ENCODE measurements around the gene AURKAIP1. TPM values are rescaled to one million over a fixed set of nuclear protein-coding genes. Genes with fewer than 3 reads are reported as not detected.

The AURKAIP1 gene
- total RNA-seq, result 55.5 and 57.1 TPM in 2 replicates

GRCh38 chr1:1374929-1375662 lies at the start of gene AURKAIP1:
AURKAIP1 (minus strand) TSS chr1:1375207; CDS start chr1:1374756, 451 bp downstream.

GRCh38 chr1:1421147-1421906 lies 46.3 kb upstream of the AURKAIP1 start, which contains the start of gene ANKRD65:
ANKRD65 (minus strand) TSS chr1:1421276; CDS start chr1:1421005, 271 bp downstream.

DNA sequence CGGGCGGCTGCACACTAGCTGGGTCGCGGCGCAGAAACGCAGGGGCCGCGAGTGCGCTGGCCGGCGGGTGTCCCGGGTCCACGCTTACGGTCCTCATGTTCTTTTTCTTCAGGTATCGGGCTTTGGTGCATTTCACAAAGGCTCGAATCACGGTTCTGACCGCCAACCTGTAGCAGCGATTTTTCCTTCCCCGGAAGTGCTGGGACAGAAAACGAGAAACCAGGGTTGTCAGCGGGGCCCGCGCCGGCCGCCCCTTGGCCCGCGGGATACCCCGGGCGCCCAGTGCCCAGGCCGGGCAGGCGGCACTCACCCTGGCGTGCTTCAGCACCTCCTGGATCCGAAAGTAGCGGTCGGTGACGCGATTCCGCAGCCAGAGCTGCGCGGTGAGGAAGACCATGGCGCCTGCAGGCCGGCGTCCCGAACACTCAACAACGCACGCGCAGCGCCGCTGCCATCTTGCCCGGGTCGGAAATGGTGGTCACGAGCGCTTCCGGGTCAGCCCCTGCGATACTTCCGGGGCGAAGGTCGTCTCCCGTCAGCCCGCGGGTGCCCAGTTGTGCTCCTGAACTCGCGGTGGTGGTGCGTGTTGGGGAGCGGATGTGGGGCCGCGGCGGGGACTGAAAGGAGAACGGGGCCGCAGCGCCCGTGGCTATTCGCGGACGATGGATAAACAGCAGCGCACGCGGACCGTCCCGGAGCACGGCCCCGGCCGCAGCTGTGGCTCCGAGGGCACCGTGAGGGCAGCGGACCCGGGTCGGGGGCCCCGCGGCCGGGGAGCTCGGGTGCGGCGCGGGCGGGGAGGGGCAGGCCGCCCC lies 32.0 kb upstream of the AURKAIP1 start, which contains the start of gene MRPL20:
Gene MRPL20, minus strand, starts transcription at position 473 of the 815 bp plus-strand sequence. Its CDS starts 76 bp downstream, at position 397.

DNA sequence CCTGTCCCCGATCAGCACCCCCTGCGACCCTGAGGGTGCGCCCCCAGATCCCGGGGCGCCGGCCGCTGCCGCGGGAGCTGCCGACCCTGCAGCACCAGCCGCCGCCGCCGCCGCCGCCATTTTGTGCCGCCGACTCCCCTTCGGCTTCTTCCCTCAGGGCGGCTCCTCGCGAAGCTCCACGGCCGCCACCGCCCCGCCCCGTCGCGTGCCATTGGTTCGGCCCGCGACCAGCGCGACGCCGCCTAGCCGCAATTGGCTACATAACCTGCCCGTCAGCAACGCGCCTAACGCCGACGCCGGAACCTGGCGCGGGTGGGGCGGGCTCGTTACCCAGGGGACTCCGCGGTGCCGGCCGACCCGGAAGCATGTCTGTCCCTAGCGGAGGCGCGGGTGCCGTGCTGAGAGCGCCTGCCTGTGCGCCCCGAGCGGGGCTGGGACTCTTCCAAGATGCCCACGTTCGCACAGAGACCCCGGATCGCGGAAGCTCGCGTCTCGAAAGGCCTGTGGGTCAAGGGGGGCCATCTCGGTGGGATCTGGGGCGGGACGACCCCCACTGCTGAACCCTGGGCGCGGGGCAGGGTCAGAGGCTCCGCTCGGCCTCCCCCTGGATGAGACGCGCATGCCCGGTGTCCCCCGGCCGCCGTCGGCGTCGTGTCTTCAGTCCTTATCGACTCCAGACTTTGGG lies 24.3 kb upstream of the AURKAIP1 start, which contains the start of gene CCNL2:
Gene CCNL2, minus strand, starts transcription at position 149 of the 685 bp plus-strand sequence. Its CDS starts 29 bp downstream, at position 120.

GRCh38 chr1:1358433-1359271 lies 16.4 kb downstream of the AURKAIP1 start, which contains the start of gene MXRA8:
MXRA8 (minus strand) TSS chr1:1358555; CDS start chr1:1358504, 51 bp downstream.

GRCh38 chr1:1349256-1350012 lies 25.6 kb downstream of the AURKAIP1 start, which contains the start of gene DVL1:
DVL1 (minus strand) TSS chr1:1349418; CDS start chr1:1349065, 353 bp downstream.

DNA sequence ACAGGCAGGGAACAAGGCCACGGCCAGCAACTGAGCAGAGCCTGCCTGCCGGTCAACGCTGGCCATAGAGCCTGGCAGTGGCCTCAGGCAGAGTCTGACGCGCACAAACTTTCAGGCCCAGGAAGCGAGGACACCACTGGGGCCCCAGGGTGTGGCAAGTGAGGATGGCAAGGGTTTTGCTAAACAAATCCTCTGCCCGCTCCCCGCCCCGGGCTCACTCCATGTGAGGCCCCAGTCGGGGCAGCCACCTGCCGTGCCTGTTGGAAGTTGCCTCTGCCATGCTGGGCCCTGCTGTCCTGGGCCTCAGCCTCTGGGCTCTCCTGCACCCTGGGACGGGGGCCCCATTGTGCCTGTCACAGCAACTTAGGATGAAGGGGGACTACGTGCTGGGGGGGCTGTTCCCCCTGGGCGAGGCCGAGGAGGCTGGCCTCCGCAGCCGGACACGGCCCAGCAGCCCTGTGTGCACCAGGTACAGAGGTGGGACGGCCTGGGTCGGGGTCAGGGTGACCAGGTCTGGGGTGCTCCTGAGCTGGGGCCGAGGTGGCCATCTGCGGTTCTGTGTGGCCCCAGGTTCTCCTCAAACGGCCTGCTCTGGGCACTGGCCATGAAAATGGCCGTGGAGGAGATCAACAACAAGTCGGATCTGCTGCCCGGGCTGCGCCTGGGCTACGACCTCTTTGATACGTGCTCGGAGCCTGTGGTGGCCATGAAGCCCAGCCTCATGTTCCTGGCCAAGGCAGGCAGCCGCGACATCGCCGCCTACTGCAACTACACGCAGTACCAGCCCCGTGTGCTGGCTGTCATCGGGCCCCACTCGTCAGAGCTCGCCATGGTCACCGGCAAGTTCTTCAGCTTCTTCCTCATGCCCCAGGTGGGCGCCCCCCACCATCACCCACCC lies 43.7 kb downstream of the AURKAIP1 start, which contains the start of gene TAS1R3:
Gene TAS1R3, plus strand, starts transcription at position 213 of the 898 bp plus-strand sequence. Its CDS starts 66 bp downstream, at position 279.

GRCh38 chr1:1324524-1325287 lies 50.3 kb downstream of the AURKAIP1 start, which contains the start of the genes CPTP and INTS11:
CPTP (plus strand) TSS chr1:1324802; CDS start chr1:1326911, 2,109 bp downstream.
INTS11 (minus strand) TSS chr1:1324660; CDS start chr1:1324608, 52 bp downstream.

Other genes starting within 250 kb of the AURKAIP1 start
- gene TTLL10, start 201.3 kb downstream of the AURKAIP1 start, total RNA-seq, result not detected in 2 replicates
- not detected in 2 replicates for gene TNFRSF18, start 168.6 kb downstream of the AURKAIP1 start, total RNA-seq
- 0.17 TPM in 1 of 2 replicates, not detected in the other for gene TNFRSF4, start 161.1 kb downstream of the AURKAIP1 start, total RNA-seq
- 214 and 261 TPM in 2 replicates for gene SDF4, start 143.2 kb downstream of the AURKAIP1 start, total RNA-seq
- gene B3GALT6, start 143.0 kb downstream of the AURKAIP1 start, total RNA-seq, result 28.5 and 35.7 TPM in 2 replicates
- gene C1QTNF12, start 128.5 kb downstream of the AURKAIP1 start, total RNA-seq, result 0.91 and 2.2 TPM in 2 replicates
- gene UBE2J2, start 101.4 kb downstream of the AURKAIP1 start, total RNA-seq, result 37.5 and 37.7 TPM in 2 replicates
- gene SCNN1D, start 94.8 kb downstream of the AURKAIP1 start, total RNA-seq, result 1.2 and 2.0 TPM in 2 replicates
- gene ACAP3, start 67.3 kb downstream of the AURKAIP1 start, total RNA-seq, result 37.3 and 39.8 TPM in 2 replicates
- gene PUSL1, start 66.6 kb downstream of the AURKAIP1 start, total RNA-seq, result 13.4 and 15.7 TPM in 2 replicates
- gene INTS11, start 50.5 kb downstream of the AURKAIP1 start, total RNA-seq, result 50.6 and 66.8 TPM in 2 replicates
- 14.2 and 14.7 TPM in 2 replicates for gene CPTP, start 50.4 kb downstream of the AURKAIP1 start, total RNA-seq
- 0.23 and 0.26 TPM in 2 replicates for gene TAS1R3, start 43.9 kb downstream of the AURKAIP1 start, total RNA-seq
- 85.9 and 151 TPM in 2 replicates for gene DVL1, start 25.8 kb downstream of the AURKAIP1 start, total RNA-seq
- 247 and 264 TPM in 2 replicates for gene MXRA8, start 16.7 kb downstream of the AURKAIP1 start, total RNA-seq
- 125 and 214 TPM in 2 replicates for gene CCNL2, start 24.1 kb upstream of the AURKAIP1 start, total RNA-seq
- gene MRPL20, start 32.1 kb upstream of the AURKAIP1 start, total RNA-seq, result 66.3 and 70.6 TPM in 2 replicates
- 0.17 and 0.39 TPM in 2 replicates for gene ANKRD65, start 46.1 kb upstream of the AURKAIP1 start, total RNA-seq
- gene VWA1, start 60.5 kb upstream of the AURKAIP1 start, total RNA-seq, result 8.8 and 9.8 TPM in 2 replicates
- 0.40 TPM in 1 of 2 replicates, not detected in the other for gene ATAD3C, start 74.5 kb upstream of the AURKAIP1 start, total RNA-seq
- gene ATAD3B, start 96.6 kb upstream of the AURKAIP1 start, total RNA-seq, result 5.7 and 21.3 TPM in 2 replicates
- gene ATAD3A, start 137.0 kb upstream of the AURKAIP1 start, total RNA-seq, result 21.6 and 36.7 TPM in 2 replicates
- 4.0 and 4.6 TPM in 2 replicates for gene TMEM240, start 165.4 kb upstream of the AURKAIP1 start, total RNA-seq
- 65.1 and 76.9 TPM in 2 replicates for gene SSU72, start 199.7 kb upstream of the AURKAIP1 start, total RNA-seq
- gene FNDC10, start 224.9 kb upstream of the AURKAIP1 start, total RNA-seq, result 3.6 and 8.2 TPM in 2 replicates
- gene MIB2, start 240.3 kb upstream of the AURKAIP1 start, total RNA-seq, result 80.4 and 99.3 TPM in 2 replicates